ENCODE data around the gene NCKAP5L. TPM values are rescaled to one million over a fixed set of nuclear protein-coding genes. Genes with fewer than 3 reads are reported as not detected.

NCKAP5L gene
- total and polyA plus RNA-seq, 2 donors (not counting 3 experiments of a cell fraction or from before 2014, with no cell fraction given), result 17.4 to 46.1 TPM

DNA sequence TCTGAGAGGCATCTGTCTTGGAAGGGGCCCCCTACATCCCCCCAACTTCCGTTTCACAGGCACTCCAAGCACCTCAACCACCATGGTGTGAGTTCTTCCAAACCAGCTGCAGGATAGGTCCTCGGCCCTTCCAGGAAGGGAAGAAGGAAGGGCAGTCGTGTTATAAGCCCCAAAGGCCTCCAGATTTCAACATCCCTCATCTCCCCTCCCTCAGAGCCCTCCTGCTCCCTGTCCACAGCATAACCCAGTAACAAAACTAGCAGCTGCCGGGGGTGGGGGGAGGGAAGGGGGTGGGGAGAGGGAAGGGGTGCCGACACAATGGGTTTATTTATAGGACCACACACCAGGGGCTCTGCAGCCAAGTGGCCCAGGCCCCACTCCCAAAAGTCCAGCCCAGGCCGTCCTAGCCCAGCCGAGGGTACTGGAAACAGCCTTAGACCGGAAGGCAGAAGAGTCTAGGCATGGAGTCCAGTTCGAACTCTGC lies 18.3 kb downstream of the NCKAP5L start:
- no peaks in the 10 kb centered on the region for H3K27me3 ChIP-seq (ENCODE audit: control insufficient read depth in 2 of 2, insufficient read depth in 2 of 2, low read length in 2 of 2)
- BruUV-seq (replicated peaks), result no TSS peak
- H3K9me1 ChIP-seq (replicated peaks; ENCODE audit: control insufficient read depth, extremely low read depth, insufficient read depth, low read length), result no peaks in the 10 kb centered on the region
- FAIRE-seq (no peak), DNase-seq (ENCODE audit: low read depth, low spot score) (no peak)
- no peaks in the 10 kb centered on the region for H3K4me1 ChIP-seq (ENCODE audit: control insufficient read depth, extremely low read depth, insufficient read depth, low read length)
- H3K79me2 ChIP-seq (ENCODE audit: control insufficient read depth, insufficient read depth, low read length), result no peaks in the 10 kb centered on the region
- POLR2A ChIA-PET, result interaction anchor here (0.8 kb wide), 1 partner anchor 18 kb away, joined by 6 read pairs; the partner anchor contains the start of gene NCKAP5L
- no peak overlapping the region for H3K9ac ChIP-seq (replicated peaks; ENCODE audit: extremely low read depth, insufficient read depth, low read length)
- dilution Hi-C loops (cut with MboI; ENCODE audit: extremely low pct_ligation_motif_present, low sequenced_read_pairs) (no loop called here), intact Hi-C loops (cut with micrococcal nuclease) (no loop called here)
- TF ChIP-seq MAX (IDR thresholded peaks at IDR 0.05; ENCODE audit: insufficient read depth, insufficient read length) (no peak), MYC (IDR thresholded peaks at IDR 0.05; ENCODE audit: low read depth, low read length) (no peak), POLR2A (IDR thresholded peaks at IDR 0.05; ENCODE audit: low read depth, low read length) (no peak), FOS (IDR thresholded peaks at IDR 0.05; ENCODE audit: borderline replicate concordance, insufficient read depth, low read length) (no peak), EZH2 (IDR thresholded peaks at IDR 0.05; ENCODE audit: borderline replicate concordance, low read depth, low read length, severe bottlenecking) (no peak), POLR2AphosphoS5 (IDR thresholded peaks at IDR 0.05; ENCODE audit: insufficient read depth, low read depth, low read length) (no peak), JUN (IDR thresholded peaks at IDR 0.05; ENCODE audit: borderline replicate concordance, insufficient read depth, insufficient read length, low read depth) (no peak), GATA2 (IDR thresholded peaks at IDR 0.05; ENCODE audit: insufficient read depth, insufficient read length, low read depth, low read length) (no peak)
- TF ChIP-seq, protein P1, sequence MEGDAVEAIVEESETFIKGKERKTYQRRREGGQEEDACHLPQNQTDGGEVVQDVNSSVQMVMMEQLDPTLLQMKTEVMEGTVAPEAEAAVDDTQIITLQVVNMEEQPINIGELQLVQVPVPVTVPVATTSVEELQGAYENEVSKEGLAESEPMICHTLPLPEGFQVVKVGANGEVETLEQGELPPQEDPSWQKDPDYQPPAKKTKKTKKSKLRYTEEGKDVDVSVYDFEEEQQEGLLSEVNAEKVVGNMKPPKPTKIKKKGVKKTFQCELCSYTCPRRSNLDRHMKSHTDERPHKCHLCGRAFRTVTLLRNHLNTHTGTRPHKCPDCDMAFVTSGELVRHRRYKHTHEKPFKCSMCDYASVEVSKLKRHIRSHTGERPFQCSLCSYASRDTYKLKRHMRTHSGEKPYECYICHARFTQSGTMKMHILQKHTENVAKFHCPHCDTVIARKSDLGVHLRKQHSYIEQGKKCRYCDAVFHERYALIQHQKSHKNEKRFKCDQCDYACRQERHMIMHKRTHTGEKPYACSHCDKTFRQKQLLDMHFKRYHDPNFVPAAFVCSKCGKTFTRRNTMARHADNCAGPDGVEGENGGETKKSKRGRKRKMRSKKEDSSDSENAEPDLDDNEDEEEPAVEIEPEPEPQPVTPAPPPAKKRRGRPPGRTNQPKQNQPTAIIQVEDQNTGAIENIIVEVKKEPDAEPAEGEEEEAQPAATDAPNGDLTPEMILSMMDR (IDR thresholded peaks at IDR 0.05; ENCODE audit: extremely low read depth in 1 of 2, insufficient read depth in 1 of 2, low read depth in 1 of 2, low read length in 2 of 2), result no peak
- H3K9me3 ChIP-seq (replicated peaks; ENCODE audit: control insufficient read depth, insufficient read depth, low read length), result no peaks in the 10 kb centered on the region
- peaks cover 0 to 11% of the 10 kb centered on the region in 2 experiments for H3K36me3 ChIP-seq (ENCODE audit: control insufficient read depth in 2 of 2, extremely low read depth in 1 of 2, insufficient read depth in 2 of 2, low read length in 2 of 2)
- no peaks in the 10 kb centered on the region for H4K20me1 ChIP-seq (replicated peaks; ENCODE audit: control insufficient read depth, extremely low read depth, insufficient read depth, low read length)
- no peak overlapping the region for H2AFZ ChIP-seq (ENCODE audit: low read depth, low read length)
- no peak overlapping the region for H3K27ac ChIP-seq (ENCODE audit: insufficient read depth, low read depth, low read length)
- H3K4me2 ChIP-seq (ENCODE audit: insufficient read depth, low read length), result no peak overlapping the region
- CTCF ChIA-PET, result interaction anchor here (1.2 to 1.7 kb wide), 4 partner anchors 11 to 47 kb away, joined by 3 to 15 read pairs (median 6); no protein-coding TSS in a partner anchor
- no peak overlapping the region for H3K4me3 ChIP-seq (replicated peaks in 1 of 3; ENCODE audit: insufficient read depth in 1 of 3, low read depth in 1 of 3, low read length in 3 of 3)
